ENCODE measurements around the gene NEDD9.

GRCh38 chr6:11245381-11246256, 13.2 kb upstream of the NEDD9 start:
- TF ChIP-seq POLR2AphosphoS5 (IDR thresholded peaks at IDR 0.05; ENCODE audit: low read depth, low read length) (no peak), SP1 (IDR thresholded peaks at IDR 0.05; ENCODE audit: low read depth) (no peak), CTCF (IDR thresholded peaks at IDR 0.05 in 2 of 3, conservative IDR thresholded peaks at IDR 0.05 in 1 of 3; ENCODE audit: borderline replicate concordance in 1 of 3, insufficient read depth in 1 of 3, low read depth in 2 of 3, low read length in 2 of 3) (no peak), EGR1 (IDR thresholded peaks at IDR 0.05; ENCODE audit: low read depth) (no peak), CEBPB (IDR thresholded peaks at IDR 0.05; ENCODE audit: low read depth) (no peak), MAX (IDR thresholded peaks at IDR 0.05) (no peak), EZH2 (IDR thresholded peaks at IDR 0.05) (no peak), POLR2A (IDR thresholded peaks at IDR 0.05; ENCODE audit: borderline replicate concordance, extremely low read depth, insufficient read depth, insufficient read length) (no peak), EZH2phosphoT487 (IDR thresholded peaks at IDR 0.05; ENCODE audit: borderline replicate concordance) (no peak), YY1 (IDR thresholded peaks at IDR 0.05; ENCODE audit: extremely low read depth, insufficient replicate concordance, low read depth, low read length) (no peak), ZNF274 (IDR thresholded peaks at IDR 0.05; ENCODE audit: low read depth, low read length) (no peak), CBX3 (IDR thresholded peaks at IDR 0.05; ENCODE audit: low read depth) (no peak)

Data from HCT116 (cell line).